Osteoblast (primary cell): ENCODE data around the gene SAMD4A. TPM values are rescaled to one million over a fixed set of nuclear protein-coding genes. Genes with fewer than 3 reads are reported as not detected.

Experiments used
- DNase-seq: peaks from one replicate; pipeline ENCODE4 v3.0.0; 2011; ENCODE audit warnings: low spot score, mixed read lengths; ENCODE audit not compliant: insufficient read length; ENCODE audit errors: missing footprints
- H2AFZ ChIP-seq: 2 replicates; pipeline ENCODE4 v1.6.0; 2011; ENCODE audit warnings: mild to moderate bottlenecking, low read length
- H3K27ac ChIP-seq: 2 replicates; pipeline ENCODE4 v1.5.1; 2011; ENCODE audit warnings: mild to moderate bottlenecking, low read depth, low read length, moderate library complexity
- H3K27me3 ChIP-seq: 2 replicates; pipeline ENCODE4 v1.6.0; 2012; ENCODE audit warnings: mild to moderate bottlenecking, control low read depth, inconsistent platforms, low read length, moderate library complexity; ENCODE audit not compliant: insufficient read depth
- H3K36me3 ChIP-seq: 2 replicates; pipeline ENCODE4 v1.5.1; 2011; ENCODE audit warnings: mild to moderate bottlenecking, low read length, control low read depth, moderate library complexity; ENCODE audit not compliant: insufficient read depth
- H3K4me1 ChIP-seq: 2 replicates; pipeline ENCODE4 v1.5.1; 2011; ENCODE audit warnings: mild to moderate bottlenecking, low read length, control low read depth, moderate library complexity; ENCODE audit not compliant: insufficient read depth
- H3K4me2 ChIP-seq: 2 replicates; pipeline ENCODE4 v1.6.0; 2011; ENCODE audit warnings: mild to moderate bottlenecking, low read length; ENCODE audit not compliant: insufficient read depth
- H3K4me3 ChIP-seq: fragments of 200-600 bp; sonication (generic); 3 replicates; pipeline ENCODE4 v1.5.1; 2012; ENCODE audit warnings: mild to moderate bottlenecking, low read length, inconsistent platforms; ENCODE audit not compliant: insufficient read depth
- H3K79me2 ChIP-seq: 2 replicates; pipeline ENCODE4 v1.6.0; 2012; ENCODE audit warnings: mild to moderate bottlenecking, low read length, control low read depth, inconsistent platforms; ENCODE audit not compliant: insufficient read depth
- H3K9me3 ChIP-seq: 2 replicates; pipeline ENCODE4 v1.5.1; 2011; ENCODE audit warnings: low read depth, low read length, control low read depth
- H4K20me1 ChIP-seq: 2 replicates; pipeline ENCODE4 v1.6.0; 2012; ENCODE audit warnings: mild to moderate bottlenecking, low read length, control low read depth; ENCODE audit not compliant: insufficient read depth
- CTCF ChIP-seq: IDR thresholded peaks from 2 replicates; pipeline ENCODE4 v1.5.1; 2011; ENCODE audit warnings: mild to moderate bottlenecking, low read depth, low read length, moderate library complexity; ENCODE audit errors: extremely low read depth
- total RNA-seq: library from RNA; depleted of rRNA; stranded (reverse); fragments of >200 nt; gene quantifications from 2 replicates; pipeline ENCODE4 v1.2.3, GENCODE V29; 2012

The SAMD4A gene
- total RNA-seq, 1 donor, result 26.1 TPM

GRCh38 chr14:54805445-54806322, 238.8 kb downstream of the SAMD4A start:
- peaks cover 12% of the 10 kb centered on the region for H3K4me1 ChIP-seq
- H3K4me2 ChIP-seq, result peak overlapping the region; percentile 87
- H3K4me3 ChIP-seq, result peak overlapping the region; percentile 57
- H4K20me1 ChIP-seq, result no peaks in the 10 kb centered on the region
- no peaks in the 10 kb centered on the region for H3K9me3 ChIP-seq
- TF ChIP-seq CTCF, result peak; percentile 99
- H3K27ac ChIP-seq, result no peak overlapping the region
- H3K36me3 ChIP-seq, result no peaks in the 10 kb centered on the region
- H3K79me2 ChIP-seq, result no peaks in the 10 kb centered on the region
- no peaks in the 10 kb centered on the region for H3K27me3 ChIP-seq
- H2AFZ ChIP-seq, result peak overlapping the region; percentile 55
- DNase-seq, result peak; percentile 93

- no peaks in the 10 kb centered on the region for H4K20me1 ChIP-seq
- H3K27ac ChIP-seq, result no peak overlapping the region
- no peak overlapping the region for H3K4me2 ChIP-seq
- no peak overlapping the region for H3K4me3 ChIP-seq
- peaks cover 12% of the 10 kb centered on the region for H3K4me1 ChIP-seq
- TF ChIP-seq CTCF, result no peak
- H3K27me3 ChIP-seq, result no peaks in the 10 kb centered on the region
- H3K9me3 ChIP-seq, result no peaks in the 10 kb centered on the region
- no peaks in the 10 kb centered on the region for H3K79me2 ChIP-seq
- no peaks in the 10 kb centered on the region for H3K36me3 ChIP-seq
- DNase-seq, result no peak
- no peak overlapping the region for H2AFZ ChIP-seq
Observed at GRCh38 chr14:54806616-54807015, 239.7 kb downstream of the SAMD4A start.

GRCh38 chr14:54807428-54807827, 240.5 kb downstream of the SAMD4A start:
- TF ChIP-seq CTCF, result no peak
- H3K27ac ChIP-seq, result no peak overlapping the region
- no peak for DNase-seq
- H3K9me3 ChIP-seq, result no peaks in the 10 kb centered on the region
- H4K20me1 ChIP-seq, result no peaks in the 10 kb centered on the region
- H3K4me3 ChIP-seq, result no peak overlapping the region
- H3K79me2 ChIP-seq, result no peaks in the 10 kb centered on the region
- no peak overlapping the region for H2AFZ ChIP-seq
- H3K36me3 ChIP-seq, result no peaks in the 10 kb centered on the region
- H3K27me3 ChIP-seq, result no peaks in the 10 kb centered on the region
- no peak overlapping the region for H3K4me2 ChIP-seq
- H3K4me1 ChIP-seq, result peaks cover 12% of the 10 kb centered on the region

- no peak overlapping the region for H3K27ac ChIP-seq
- H3K36me3 ChIP-seq, result no peaks in the 10 kb centered on the region
- no peak for TF ChIP-seq CTCF
- H4K20me1 ChIP-seq, result no peaks in the 10 kb centered on the region
- H3K4me1 ChIP-seq, result peaks cover 12% of the 10 kb centered on the region
- no peak overlapping the region for H2AFZ ChIP-seq
- no peaks in the 10 kb centered on the region for H3K9me3 ChIP-seq
- H3K4me3 ChIP-seq, result no peak overlapping the region
- no peaks in the 10 kb centered on the region for H3K27me3 ChIP-seq
- no peak for DNase-seq
- no peaks in the 10 kb centered on the region for H3K79me2 ChIP-seq
- no peak overlapping the region for H3K4me2 ChIP-seq
Observed at GRCh38 chr14:54807881-54808280, 241.0 kb downstream of the SAMD4A start.
